ENCODE measurements around the gene CCDC85C.

DNA sequence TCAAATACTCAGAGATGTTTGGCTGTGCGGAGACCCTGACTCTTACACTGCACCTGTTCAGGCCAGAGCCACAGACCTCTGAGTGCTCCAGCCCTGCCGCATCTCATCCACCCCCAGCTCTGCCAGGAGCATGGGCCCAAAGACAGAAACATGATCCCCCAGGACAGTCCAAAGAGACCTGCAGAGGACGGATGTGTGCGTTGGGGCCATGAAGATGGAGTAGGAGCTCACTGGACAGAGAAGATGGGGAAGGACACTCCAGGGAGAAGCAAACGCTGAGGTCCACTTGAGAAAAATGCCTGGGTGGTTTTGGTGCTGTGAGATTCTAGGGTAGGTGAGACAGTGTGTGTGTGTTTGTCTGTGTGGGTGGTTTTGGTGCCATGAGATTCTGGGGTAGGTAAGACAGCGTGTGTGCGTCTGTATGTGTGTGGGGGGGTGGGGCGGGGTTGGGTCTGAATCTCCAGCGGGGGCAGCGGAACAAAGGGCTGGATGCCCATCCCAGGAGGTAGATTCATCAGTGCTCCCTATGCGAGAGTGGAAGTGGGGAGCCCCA lies 40.1 kb upstream of the CCDC85C start:
- TF ChIP-seq, protein P1, sequence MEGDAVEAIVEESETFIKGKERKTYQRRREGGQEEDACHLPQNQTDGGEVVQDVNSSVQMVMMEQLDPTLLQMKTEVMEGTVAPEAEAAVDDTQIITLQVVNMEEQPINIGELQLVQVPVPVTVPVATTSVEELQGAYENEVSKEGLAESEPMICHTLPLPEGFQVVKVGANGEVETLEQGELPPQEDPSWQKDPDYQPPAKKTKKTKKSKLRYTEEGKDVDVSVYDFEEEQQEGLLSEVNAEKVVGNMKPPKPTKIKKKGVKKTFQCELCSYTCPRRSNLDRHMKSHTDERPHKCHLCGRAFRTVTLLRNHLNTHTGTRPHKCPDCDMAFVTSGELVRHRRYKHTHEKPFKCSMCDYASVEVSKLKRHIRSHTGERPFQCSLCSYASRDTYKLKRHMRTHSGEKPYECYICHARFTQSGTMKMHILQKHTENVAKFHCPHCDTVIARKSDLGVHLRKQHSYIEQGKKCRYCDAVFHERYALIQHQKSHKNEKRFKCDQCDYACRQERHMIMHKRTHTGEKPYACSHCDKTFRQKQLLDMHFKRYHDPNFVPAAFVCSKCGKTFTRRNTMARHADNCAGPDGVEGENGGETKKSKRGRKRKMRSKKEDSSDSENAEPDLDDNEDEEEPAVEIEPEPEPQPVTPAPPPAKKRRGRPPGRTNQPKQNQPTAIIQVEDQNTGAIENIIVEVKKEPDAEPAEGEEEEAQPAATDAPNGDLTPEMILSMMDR (IDR thresholded peaks at IDR 0.05): no peak
- TF ChIP-seq SMAD4 (CRISPR knock-in tag; IDR thresholded peaks at IDR 0.05): no peak
- TF ChIP-seq, protein P2, sequence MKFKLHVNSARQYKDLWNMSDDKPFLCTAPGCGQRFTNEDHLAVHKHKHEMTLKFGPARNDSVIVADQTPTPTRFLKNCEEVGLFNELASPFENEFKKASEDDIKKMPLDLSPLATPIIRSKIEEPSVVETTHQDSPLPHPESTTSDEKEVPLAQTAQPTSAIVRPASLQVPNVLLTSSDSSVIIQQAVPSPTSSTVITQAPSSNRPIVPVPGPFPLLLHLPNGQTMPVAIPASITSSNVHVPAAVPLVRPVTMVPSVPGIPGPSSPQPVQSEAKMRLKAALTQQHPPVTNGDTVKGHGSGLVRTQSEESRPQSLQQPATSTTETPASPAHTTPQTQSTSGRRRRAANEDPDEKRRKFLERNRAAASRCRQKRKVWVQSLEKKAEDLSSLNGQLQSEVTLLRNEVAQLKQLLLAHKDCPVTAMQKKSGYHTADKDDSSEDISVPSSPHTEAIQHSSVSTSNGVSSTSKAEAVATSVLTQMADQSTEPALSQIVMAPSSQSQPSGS (CRISPR knock-in tag; IDR thresholded peaks at IDR 0.05; ENCODE audit: borderline replicate concordance, low read depth): no peak
- no peak for TF ChIP-seq GABPB1 (CRISPR knock-in tag; IDR thresholded peaks at IDR 0.05)
- TF ChIP-seq, protein P3, sequence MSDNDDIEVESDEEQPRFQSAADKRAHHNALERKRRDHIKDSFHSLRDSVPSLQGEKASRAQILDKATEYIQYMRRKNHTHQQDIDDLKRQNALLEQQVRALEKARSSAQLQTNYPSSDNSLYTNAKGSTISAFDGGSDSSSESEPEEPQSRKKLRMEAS (CRISPR knock-in tag; IDR thresholded peaks at IDR 0.05): no peak
- no peak for TF ChIP-seq SMAD3 (CRISPR knock-in tag; IDR thresholded peaks at IDR 0.05; ENCODE audit: borderline replicate concordance)
- TF ChIP-seq, protein P4, sequence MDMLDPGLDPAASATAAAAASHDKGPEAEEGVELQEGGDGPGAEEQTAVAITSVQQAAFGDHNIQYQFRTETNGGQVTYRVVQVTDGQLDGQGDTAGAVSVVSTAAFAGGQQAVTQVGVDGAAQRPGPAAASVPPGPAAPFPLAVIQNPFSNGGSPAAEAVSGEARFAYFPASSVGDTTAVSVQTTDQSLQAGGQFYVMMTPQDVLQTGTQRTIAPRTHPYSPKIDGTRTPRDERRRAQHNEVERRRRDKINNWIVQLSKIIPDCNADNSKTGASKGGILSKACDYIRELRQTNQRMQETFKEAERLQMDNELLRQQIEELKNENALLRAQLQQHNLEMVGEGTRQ (CRISPR knock-in tag; IDR thresholded peaks at IDR 0.05): no peak
- TF ChIP-seq ETV6 (CRISPR knock-in tag; IDR thresholded peaks at IDR 0.05): no peak
- TF ChIP-seq CREB1 (CRISPR knock-in tag; IDR thresholded peaks at IDR 0.05): no peak
- TF ChIP-seq, protein P5, sequence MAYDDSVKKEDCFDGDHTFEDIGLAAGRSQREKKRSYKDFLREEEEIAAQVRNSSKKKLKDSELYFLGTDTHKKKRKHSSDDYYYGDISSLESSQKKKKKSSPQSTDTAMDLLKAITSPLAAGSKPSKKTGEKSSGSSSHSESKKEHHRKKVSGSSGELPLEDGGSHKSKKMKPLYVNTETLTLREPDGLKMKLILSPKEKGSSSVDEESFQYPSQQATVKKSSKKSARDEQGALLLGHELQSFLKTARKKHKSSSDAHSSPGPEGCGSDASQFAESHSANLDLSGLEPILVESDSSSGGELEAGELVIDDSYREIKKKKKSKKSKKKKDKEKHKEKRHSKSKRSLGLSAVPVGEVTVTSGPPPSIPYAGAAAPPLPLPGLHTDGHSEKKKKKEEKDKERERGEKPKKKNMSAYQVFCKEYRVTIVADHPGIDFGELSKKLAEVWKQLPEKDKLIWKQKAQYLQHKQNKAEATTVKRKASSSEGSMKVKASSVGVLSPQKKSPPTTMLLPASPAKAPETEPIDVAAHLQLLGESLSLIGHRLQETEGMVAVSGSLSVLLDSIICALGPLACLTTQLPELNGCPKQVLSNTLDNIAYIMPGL (CRISPR knock-in tag; IDR thresholded peaks at IDR 0.05): no peak
